Lower lobe of right lung (tissue), 2 donors: ENCODE results near the gene PASK. TPM values are rescaled to one million over a fixed set of nuclear protein-coding genes. Genes with fewer than 3 reads are reported as not detected.

Source experiments
- ATAC-seq, 2 donors: fragments of 200-7000 bp; cut with Tn5 transposase; one replicate each; pipeline ENCODE4 v1.9.1; 2020 to 2022; ENCODE audit warnings: mild to moderate bottlenecking in 2 of 2, moderate library complexity in 2 of 2
- DNase-seq: peaks from one replicate; pipeline ENCODE4 v3.0.0-alpha.2; 2020
- H3K27ac ChIP-seq: fragments of 200-600 bp; one replicate; pipeline ENCODE4 v1.8.0; 2022
- H3K27me3 ChIP-seq: fragments of 200-600 bp; one replicate; pipeline ENCODE4 v1.8.0; 2022; ENCODE audit warnings: low read depth
- H3K36me3 ChIP-seq: fragments of 200-600 bp; one replicate; pipeline ENCODE4 v1.8.0; 2022; ENCODE audit warnings: mild to moderate bottlenecking
- H3K4me1 ChIP-seq: fragments of 200-600 bp; one replicate; pipeline ENCODE4 v1.8.0; 2022
- H3K4me3 ChIP-seq: fragments of 200-600 bp; one replicate; pipeline ENCODE4 v1.8.0; 2022; ENCODE audit warnings: mild to moderate bottlenecking
- H3K9me3 ChIP-seq: fragments of 200-600 bp; one replicate; pipeline ENCODE4 v1.8.0; 2022
- CTCF ChIP-seq: fragments of 200-600 bp; IDR thresholded peaks from one replicate; pipeline ENCODE4 v1.8.0; 2022; ENCODE audit warnings: antibody characterized with exemption, mild to moderate bottlenecking
- intact Hi-C: fragments of 100-400 bp; cut with DNase I; formaldehyde crosslinking; loops from one replicate; pipeline ENCODE4 v1.11.0; 2022
- total RNA-seq: library from RNA; stranded (reverse); fragmentation: NEBNext Ultra II Directional; extraction: Animal tissue kit (Norgen Biotek cat#: 25700); gene quantifications from one replicate; pipeline ENCODE4 v1.2.1, GENCODE V29; 2021
- donor health status: DM: no; HTN: yes; CAD: no; lungs with severe emphysema.

The PASK gene
- total RNA-seq, 1 donor from 2014 or later = 10.8 TPM

GRCh38 chr2:241125626-241126025 is 23.6 kb downstream of the PASK start:
- Histone ChIP-seq H3K4me3 (no peak overlapping the region), H3K9me3 (no peaks in the 10 kb centered on the region), H3K27ac (no peak overlapping the region), H3K27me3 (no peaks in the 10 kb centered on the region), H3K36me3 (no peaks in the 10 kb centered on the region), H3K4me1 (no peaks in the 10 kb centered on the region)
- no peak for TF ChIP-seq CTCF
- ATAC-seq (no peak), DNase-seq (peak; percentile 31)
- intact Hi-C loops = no loop called here

DNA sequence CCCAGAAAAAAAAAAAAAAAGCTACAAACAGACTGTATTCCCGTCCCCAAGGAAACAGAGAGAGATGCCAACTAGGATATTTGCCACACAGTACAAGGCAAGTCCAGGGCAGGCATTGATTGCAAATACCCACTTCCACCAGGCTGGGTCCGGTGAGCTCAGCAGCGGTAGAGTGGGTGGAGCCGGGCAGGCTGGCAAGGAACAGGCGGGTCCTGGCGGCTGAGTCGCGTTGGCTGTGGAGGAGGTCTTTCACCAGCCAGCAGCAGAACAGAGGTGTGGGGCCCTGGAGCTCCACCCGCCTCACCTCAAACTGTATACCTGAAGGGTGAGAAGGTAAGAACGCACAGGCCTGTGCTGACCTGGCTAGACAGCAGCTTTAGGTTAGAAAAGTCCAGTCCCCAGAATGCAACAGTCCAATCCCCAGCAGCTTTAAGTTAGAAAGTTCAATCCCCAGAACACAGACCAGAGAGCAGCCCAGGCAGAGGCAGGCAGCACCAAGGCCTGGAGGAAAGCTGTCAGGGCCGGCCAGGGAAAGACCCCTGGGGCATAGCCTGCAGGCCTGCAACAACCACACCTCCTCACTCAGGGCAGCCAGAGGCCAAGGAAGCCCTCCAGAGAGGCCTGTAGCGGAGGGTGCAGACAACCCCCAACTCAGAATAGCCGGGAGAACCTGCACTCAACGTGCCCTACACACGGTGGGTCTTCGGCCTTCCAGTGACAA is 25.3 kb downstream of the PASK start:
- peak; percentile 44 for DNase-seq
- intact Hi-C loops = no loop called here

DNA sequence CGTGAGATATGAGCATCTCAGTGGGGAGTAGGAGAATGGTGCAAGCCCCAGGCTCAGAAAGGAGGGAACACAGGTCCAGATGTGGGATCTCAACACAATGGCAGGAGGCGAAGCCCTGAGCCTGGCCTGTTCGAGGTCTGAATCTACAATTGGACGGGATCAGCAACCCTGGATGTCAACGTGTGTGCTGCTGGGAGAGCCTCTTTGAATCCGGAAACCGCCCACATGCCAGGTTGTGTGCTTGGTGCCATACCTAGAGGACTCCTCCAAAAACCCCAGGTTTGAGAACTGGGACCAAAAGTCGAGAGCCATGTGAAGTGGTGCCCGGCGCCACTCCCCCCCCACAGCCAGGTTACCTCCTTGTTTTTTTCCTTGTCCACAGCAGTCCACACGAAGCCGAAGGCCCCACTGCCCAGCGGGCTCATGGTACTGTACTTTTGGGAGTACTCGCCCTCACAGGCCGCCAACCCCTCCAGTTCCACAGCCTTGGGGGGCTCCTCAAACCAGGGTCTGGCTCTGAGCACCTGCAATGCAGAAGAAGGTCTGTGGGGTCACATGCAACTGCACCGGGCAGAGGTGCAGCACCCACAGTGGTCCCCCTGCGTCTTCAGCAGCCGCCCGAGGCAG is 26.8 kb downstream of the PASK start:
- Histone ChIP-seq H3K4me3 (no peak overlapping the region), H3K9me3 (no peaks in the 10 kb centered on the region), H3K36me3 (no peaks in the 10 kb centered on the region), H3K27me3 (no peaks in the 10 kb centered on the region), H3K27ac (no peak overlapping the region), H3K4me1 (no peaks in the 10 kb centered on the region)
- no peak for DNase-seq
- TF ChIP-seq CTCF = no peak
- intact Hi-C loops = no loop called here
- no peak for ATAC-seq

More for the DNA sequence above, 25.3 kb downstream of the PASK start:
- Histone ChIP-seq H3K27ac (no peak overlapping the region), H3K36me3 (no peaks in the 10 kb centered on the region), H3K27me3 (no peaks in the 10 kb centered on the region), H3K9me3 (no peaks in the 10 kb centered on the region), H3K4me3 (no peak overlapping the region), H3K4me1 (no peaks in the 10 kb centered on the region)
- ATAC-seq = no peak
- no peak for TF ChIP-seq CTCF

DNA sequence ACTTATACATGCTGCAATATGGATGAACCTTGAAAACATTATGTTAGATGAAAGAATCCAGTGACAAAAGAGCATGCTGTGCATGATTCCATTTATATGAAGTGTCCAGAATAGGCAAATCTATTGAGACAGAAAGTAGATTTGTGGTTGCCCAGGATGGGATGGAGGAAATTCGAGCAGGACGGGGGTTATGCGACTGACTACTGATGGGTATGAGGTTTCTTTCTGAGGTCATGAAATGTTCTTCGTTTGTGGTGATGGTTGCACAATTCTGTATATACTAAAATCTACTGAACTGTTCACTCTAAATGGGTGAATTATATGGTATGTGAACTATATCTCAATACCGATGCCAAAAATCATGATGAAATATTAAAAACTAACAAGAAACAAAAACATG is 28.3 kb downstream of the PASK start:
- H3K36me3 ChIP-seq = no peaks in the 10 kb centered on the region
- intact Hi-C loops = no loop called here
- no peak for TF ChIP-seq CTCF
- no peak overlapping the region for H3K4me3 ChIP-seq
- no peaks in the 10 kb centered on the region for H3K27me3 ChIP-seq
- no peaks in the 10 kb centered on the region for H3K4me1 ChIP-seq
- no peaks in the 10 kb centered on the region for H3K9me3 ChIP-seq
- no peak for ATAC-seq
- no peak overlapping the region for H3K27ac ChIP-seq
- no peak for DNase-seq

DNA sequence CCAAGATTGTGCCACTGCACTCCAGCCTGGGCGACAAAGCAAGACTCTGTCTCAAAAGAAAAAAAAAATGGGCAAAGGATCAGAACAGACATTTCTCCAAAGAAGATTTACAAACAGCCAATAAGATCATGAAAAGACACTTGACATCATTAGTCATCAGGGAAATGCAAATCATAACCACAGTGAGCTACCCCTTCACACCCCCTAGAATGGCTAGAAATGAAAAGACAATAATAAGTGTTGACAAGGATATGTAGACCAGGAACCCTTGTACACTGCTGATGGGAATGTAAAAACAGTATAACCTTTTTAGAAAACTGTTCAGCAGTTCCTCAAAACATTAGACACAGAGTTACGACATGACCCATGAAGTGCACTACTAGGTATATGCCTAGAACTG is 28.8 kb downstream of the PASK start:
- ATAC-seq (no peak), DNase-seq (no peak)
- Histone ChIP-seq H3K4me1 (no peaks in the 10 kb centered on the region), H3K4me3 (no peak overlapping the region), H3K36me3 (no peaks in the 10 kb centered on the region), H3K27me3 (no peaks in the 10 kb centered on the region), H3K9me3 (no peaks in the 10 kb centered on the region), H3K27ac (no peak overlapping the region)
- intact Hi-C loops = no loop called here
- no peak for TF ChIP-seq CTCF
